PC-9 (cell line): ENCODE measurements around the gene UXS1. TPM values are rescaled to one million over a fixed set of nuclear protein-coding genes. Genes with fewer than 3 reads are reported as not detected.

Experiments
- BruUV-seq: library from RNA; stranded (reverse); fragments of 400-500 nt; replicated peaks from 2 replicates; lab custom pipeline; 2021; lab: Mats Ljungman, UMichigan
- CTCF ChIA-PET: fragments of 300-600 bp; sonication (Branson Sonifier 250); formaldehyde crosslinking; loops from one replicate; lab custom pipeline; 2022; ENCODE audit warnings: antibody characterized with exemption; lab: Charles Lee
- POLR2A ChIA-PET: fragments of 300-600 bp; sonication (Branson Sonifier 250); formaldehyde crosslinking; loops from one replicate; lab custom pipeline; 2022; ENCODE audit warnings: antibody characterized with exemption; ENCODE audit not compliant: unreplicated experiment; lab: Charles Lee
- DNase-seq, 2 experiments: peaks; one replicate each; pipeline versions ENCODE4 v3.0.0 to v3.0.0-alpha.2; 2015 to 2022; ENCODE audit warnings: mixed read lengths in 1 of 2
- H2AFZ ChIP-seq: fragments of 200-600 bp; sonication (generic); 2 replicates; pipeline ENCODE4 v1.8.1; 2017; ENCODE audit warnings: antibody characterized with exemption
- H3F3A ChIP-seq: fragments of 200-600 bp; sonication (generic); 2 replicates; pipeline ENCODE4 v1.8.1; 2017; ENCODE audit warnings: antibody characterized with exemption, mild to moderate bottlenecking, low read depth; ENCODE audit not compliant: insufficient read depth
- H3K27ac ChIP-seq: fragments of 200-600 bp; sonication (generic); 2 replicates; pipeline ENCODE4 v1.6.1; 2016; ENCODE audit warnings: mixed run types
- H3K27me3 ChIP-seq: fragments of 200-600 bp; sonication (generic); 2 replicates; pipeline ENCODE4 v1.6.1; 2016; ENCODE audit warnings: low read depth, mixed run types; ENCODE audit not compliant: insufficient read depth
- H3K36me3 ChIP-seq: fragments of 200-600 bp; sonication (generic); 2 replicates; pipeline ENCODE4 v1.6.1; 2016; ENCODE audit warnings: low read depth, mixed run types
- H3K4me1 ChIP-seq: fragments of 200-600 bp; sonication (generic); replicated peaks from 2 replicates; pipeline ENCODE4 v1.6.1; 2016; ENCODE audit warnings: mixed run types; ENCODE audit not compliant: insufficient read depth
- H3K4me2 ChIP-seq: fragments of 200-600 bp; sonication (generic); 2 replicates; pipeline ENCODE4 v1.6.1; 2017; ENCODE audit warnings: mixed run types
- H3K4me3 ChIP-seq: fragments of 200-600 bp; sonication (generic); 2 replicates; pipeline ENCODE4 v1.6.1; 2016; ENCODE audit warnings: mixed run types
- H3K79me2 ChIP-seq: fragments of 200-600 bp; sonication (generic); 2 replicates; pipeline ENCODE4 v1.6.1; 2017; ENCODE audit warnings: low read depth, mixed run types
- H3K9me2 ChIP-seq: fragments of 200-600 bp; sonication (generic); 2 replicates; pipeline ENCODE4 v1.8.1; 2017; ENCODE audit warnings: mild to moderate bottlenecking; ENCODE audit not compliant: insufficient read depth
- H3K9me3 ChIP-seq: fragments of 200-600 bp; sonication (generic); 2 replicates; pipeline ENCODE4 v1.8.1; 2016; ENCODE audit warnings: low read depth; ENCODE audit not compliant: insufficient read depth
- H4K20me1 ChIP-seq: fragments of 200-600 bp; sonication (generic); 2 replicates; pipeline ENCODE4 v1.8.1; 2017; ENCODE audit not compliant: insufficient read depth
- CTCF ChIP-seq: fragments of 200-600 bp; sonication (generic); conservative IDR thresholded peaks from 2 replicates; pipeline ENCODE4 v1.6.1; 2017; ENCODE audit warnings: mixed run types, antibody characterized with exemption, mild to moderate bottlenecking, moderate library complexity
- EZH2 ChIP-seq: fragments of 200-600 bp; sonication (generic); IDR thresholded peaks from 2 replicates; pipeline ENCODE4 v1.8.0; 2017; ENCODE audit warnings: antibody characterized with exemption, low read depth
- intact Hi-C: fragments of 100-400 bp; cut with micrococcal nuclease; formaldehyde crosslinking; loops from one replicate; pipeline ENCODE4 v1.10.0; 2022; ENCODE audit not compliant: unreplicated experiment
- total RNA-seq: library from RNA; stranded (reverse); gene quantifications from 2 replicates; pipeline ENCODE4 v1.2.3, GENCODE V29; 2021

The UXS1 gene
- total RNA-seq, 1 experiment from 2014 or later = 65.6 TPM

- H4K20me1 ChIP-seq = no peaks in the 10 kb centered on the region
- ChIA-PET POLR2A (no interaction called here), CTCF (no interaction called here)
- H3K9me3 ChIP-seq = no peaks in the 10 kb centered on the region; the same call in 1 of the 2 replicates
- H2AFZ ChIP-seq = peak overlapping the region; percentile 75
- H3K79me2 ChIP-seq = peaks cover 17% of the 10 kb centered on the region
- peak in 1 of 2 experiments; percentile 26 for DNase-seq
- peak overlapping the region; percentile 82 for H3K27ac ChIP-seq
- H3K4me3 ChIP-seq = peak overlapping the region; percentile 57
- 0 out of 2 replicates have a peak, but pooled peaks cover 7% of the 10 kb centered on the region for H3F3A ChIP-seq
- peak overlapping the region; percentile 93 for H3K4me2 ChIP-seq
- H3K27me3 ChIP-seq = no peaks in the 10 kb centered on the region
- TSS peak; percentile 59 for BruUV-seq
- peaks cover 8% of the 10 kb centered on the region; the same call in 1 of the 2 replicates for H3K36me3 ChIP-seq
- intact Hi-C loops = no loop called here
- no peaks in the 10 kb centered on the region for H3K9me2 ChIP-seq
- H3K4me1 ChIP-seq = peaks cover 10% of the 10 kb centered on the region
- TF ChIP-seq CTCF (no peak), EZH2 (no peak)
These were observed 63.7 kb downstream of the UXS1 start for GRCh38 chr2:106130251-106130998.

GRCh38 chr2:106129592-106129991 is 64.5 kb downstream of the UXS1 start:
- no peak for DNase-seq
- Histone ChIP-seq H3K9me2 (no peaks in the 10 kb centered on the region), H3K4me3 (no peak overlapping the region), H3K27me3 (no peaks in the 10 kb centered on the region), H3K36me3 (peaks cover 8% of the 10 kb centered on the region; the same call in 1 of the 2 replicates), H3K4me1 (peaks cover 10% of the 10 kb centered on the region), H3K79me2 (peaks cover 17% of the 10 kb centered on the region), H2AFZ (no peak overlapping the region), H3K4me2 (peak overlapping the region; percentile 93; the same call in 1 of the 2 replicates), H3K9me3 (no peaks in the 10 kb centered on the region; the same call in 1 of the 2 replicates), H3K27ac (no peak overlapping the region), H3F3A (0 out of 2 replicates have a peak, but pooled peaks cover 7% of the 10 kb centered on the region), H4K20me1 (no peaks in the 10 kb centered on the region)
- intact Hi-C loops = no loop called here
- CTCF ChIA-PET = no interaction called here
- POLR2A ChIA-PET = no interaction called here
- TF ChIP-seq EZH2 = no peak
- TF ChIP-seq CTCF = no peak
- no TSS peak for BruUV-seq

GRCh38 chr2:106129150-106129549 is 65.0 kb downstream of the UXS1 start:
- H3K4me3 ChIP-seq = no peak overlapping the region
- DNase-seq = no peak
- H3K27me3 ChIP-seq = no peaks in the 10 kb centered on the region
- intact Hi-C loops = no loop called here
- no TSS peak for BruUV-seq
- ChIA-PET CTCF (no interaction called here), POLR2A (no interaction called here)
- no peak for TF ChIP-seq EZH2
- no peak for TF ChIP-seq CTCF
- H4K20me1 ChIP-seq = no peaks in the 10 kb centered on the region
- no peaks in the 10 kb centered on the region; the same call in 1 of the 2 replicates for H3K9me3 ChIP-seq
- peaks cover 17% of the 10 kb centered on the region for H3K79me2 ChIP-seq
- peaks cover 10% of the 10 kb centered on the region for H3K4me1 ChIP-seq
- H3F3A ChIP-seq = 0 out of 2 replicates have a peak, but pooled peaks cover 7% of the 10 kb centered on the region
- no peak overlapping the region for H2AFZ ChIP-seq
- H3K36me3 ChIP-seq = peaks cover 8% of the 10 kb centered on the region; the same call in 1 of the 2 replicates
- no peaks in the 10 kb centered on the region for H3K9me2 ChIP-seq
- H3K4me2 ChIP-seq = no peak overlapping the region
- no peak overlapping the region for H3K27ac ChIP-seq
